HepG2 (cell line): ENCODE data around the gene DNASE1L2. TPM values are rescaled to one million over a fixed set of nuclear protein-coding genes. Genes with fewer than 3 reads are reported as not detected.

Source experiments
- AFF4 ChIP-seq: sonication (generic); formaldehyde crosslinking; IDR thresholded peaks from 2 replicates; pipeline ENCODE4 v1.4.0; 2020; ENCODE audit warnings: missing genetic modification reagents
- AKAP8 ChIP-seq: sonication (generic); formaldehyde crosslinking; IDR thresholded peaks from 2 replicates; pipeline ENCODE4 v1.5.1; 2020; ENCODE audit warnings: mild to moderate bottlenecking, missing genetic modification reagents
- BRCA1 ChIP-seq: sonication (generic); formaldehyde crosslinking; IDR thresholded peaks from 2 replicates; pipeline ENCODE4 v1.4.0; 2020; ENCODE audit warnings: missing genetic modification reagents
- EZH2 ChIP-seq: conservative IDR thresholded peaks from 2 replicates; pipeline ENCODE4 v1.6.1; 2012; ENCODE audit warnings: mild to moderate bottlenecking, low read depth, low read length, moderate library complexity
- FIP1L1 ChIP-seq: fragments of 200-400 bp; formaldehyde crosslinking; IDR thresholded peaks from 2 replicates; pipeline ENCODE4 v1.6.1; 2018; ENCODE audit warnings: low read depth, mild to moderate bottlenecking, low read length, moderate library complexity, borderline replicate concordance; ENCODE audit not compliant: insufficient read depth
- GATA4 ChIP-seq: sonication (generic); IDR thresholded peaks from 2 replicates; pipeline ENCODE4 v1.6.1; 2016; ENCODE audit warnings: antibody characterized with exemption, low read depth, borderline replicate concordance
- KDM4B ChIP-seq: sonication (generic); formaldehyde crosslinking; IDR thresholded peaks from 2 replicates; pipeline ENCODE4 v1.4.0; 2020; ENCODE audit warnings: missing genetic modification reagents
- MBNL3 ChIP-seq: fragments of 250-450 bp; sonication (Bioruptor Pico); conservative IDR thresholded peaks from 2 replicates; pipeline ENCODE4 v1.8.0; 2022; ENCODE audit warnings: mild to moderate bottlenecking, inconsistent platforms
- MEIS1 ChIP-seq: sonication (generic); formaldehyde crosslinking; IDR thresholded peaks from 2 replicates; pipeline ENCODE4 v1.9.0; 2021; ENCODE audit warnings: mild to moderate bottlenecking, missing genetic modification reagents, moderate library complexity, borderline replicate concordance
- MNT ChIP-seq: fragments of 450-650 bp; IDR thresholded peaks from 2 replicates; pipeline ENCODE4 v1.6.1; 2016
- PRDM10 ChIP-seq: sonication (generic); formaldehyde crosslinking; IDR thresholded peaks from 2 replicates; pipeline ENCODE4 v1.4.0; 2020; ENCODE audit warnings: low read depth, missing genetic modification reagents
- RBM22 ChIP-seq: fragments of 200-400 bp; formaldehyde crosslinking; optimal IDR thresholded peaks from 2 replicates; pipeline ENCODE3; 2017; ENCODE audit warnings: mild to moderate bottlenecking, low read length, moderate library complexity
- RFX5 ChIP-seq: IDR thresholded peaks from 2 replicates; pipeline ENCODE4 v1.6.1; 2011; ENCODE audit warnings: low read depth, low read length, improper control_type of control experiment
- SAP130 ChIP-seq: IDR thresholded peaks from 2 replicates; pipeline ENCODE4 v1.6.1; 2016; ENCODE audit warnings: low read depth
- SMAD1 ChIP-seq: sonication (generic); formaldehyde crosslinking; IDR thresholded peaks from 2 replicates; pipeline ENCODE4 v1.4.0; 2020; ENCODE audit warnings: missing genetic modification reagents, low read depth, mild to moderate bottlenecking, borderline replicate concordance
- SMC3 ChIP-seq: IDR thresholded peaks from 2 replicates; pipeline ENCODE4 v1.6.1; 2011; ENCODE audit warnings: low read length, improper control_type of control experiment
- ZNF160 ChIP-seq: sonication (generic); formaldehyde crosslinking; IDR thresholded peaks from 2 replicates; pipeline ENCODE4 v1.8.0; 2022; ENCODE audit warnings: mild to moderate bottlenecking, inconsistent platforms, missing genetic modification reagents
- ZNF234 ChIP-seq: sonication (generic); formaldehyde crosslinking; conservative IDR thresholded peaks from 2 replicates; pipeline ENCODE4 v1.5.1; 2020; ENCODE audit warnings: mild to moderate bottlenecking, missing genetic modification reagents
- ZNF326 ChIP-seq: sonication (generic); formaldehyde crosslinking; IDR thresholded peaks from 2 replicates; pipeline ENCODE4 v1.4.0; 2020; ENCODE audit warnings: missing genetic modification reagents, borderline replicate concordance
- ZNF530 ChIP-seq: sonication (generic); formaldehyde crosslinking; IDR thresholded peaks from 2 replicates; pipeline ENCODE4 v1.5.0; 2020; ENCODE audit warnings: low read depth, mild to moderate bottlenecking, missing genetic modification reagents
- ZNF841 ChIP-seq: sonication (generic); formaldehyde crosslinking; IDR thresholded peaks from 2 replicates; pipeline ENCODE4 v1.8.1; 2023; ENCODE audit warnings: missing genetic modification reagents, borderline replicate concordance
- polyA plus RNA-seq, 8 experiments: library from polyadenylated mRNA; depleted of rRNA in 3 of 8; stranded (reverse) in 7 of 8; unstranded in 1 of 8; fragments of >200 nt; fragmentation: Illumina TruSeq in 4 of 8; extraction: Trizol in 4 of 8; gene quantifications; 2 replicates each; pipeline versions ENCODE4 v1.2.1 to v1.2.3, GENCODE V29; 2011 to 2016; ENCODE audit warnings: low read depth in 4 of 8, missing spikeins in 1 of 8, mixed read lengths in 1 of 8; ENCODE audit not compliant: insufficient read depth in 1 of 8
- total RNA-seq, 5 experiments: library from RNA; depleted of rRNA; stranded (reverse); fragments of >200 nt; fragmentation: Illumina TruSeq; extraction: Trizol; gene quantifications; 2 replicates each; pipeline ENCODE4 v1.2.3, GENCODE V29; 2016; ENCODE audit warnings: low read depth in 1 of 5

Gene DNASE1L2
- total and polyA plus RNA-seq, 2 of the 13 experiments (the other 11 are each of a cell fraction or from before 2014, with no cell fraction given), result 0.44 to 0.50 TPM

- peak; percentile 87 for TF ChIP-seq PRDM10 (CRISPR knock-in tag)
- peak; percentile 67; the same call in 1 of the 2 replicates for TF ChIP-seq GATA4
- TF ChIP-seq MBNL3 (CRISPR knock-in tag), result no peak
- TF ChIP-seq SMAD1, result peak; percentile 84; the same call in 1 of the 2 replicates
- TF ChIP-seq ZNF841 (CRISPR knock-in tag), result 0 out of 2 replicates have a peak, but pooled peaks have one; percentile 70
- TF ChIP-seq ZNF160, result peak; percentile 62
- peak; percentile 76 for TF ChIP-seq KDM4B (CRISPR knock-in tag)
- TF ChIP-seq SMC3, result no peak; the same call in 1 of the 2 replicates
- TF ChIP-seq RBM22, result peak; percentile 81
- no peak for TF ChIP-seq ZNF326 (CRISPR knock-in tag)
- peak; percentile 93 for TF ChIP-seq SAP130
- TF ChIP-seq ZNF530 (CRISPR knock-in tag), result no peak
- no peak for TF ChIP-seq RFX5
- peak; percentile 83; the same call in 1 of the 2 replicates for TF ChIP-seq BRCA1 (CRISPR knock-in tag)
- TF ChIP-seq MNT, result 0 out of 2 replicates have a peak, but pooled peaks have one; percentile 17
- TF ChIP-seq FIP1L1, result no peak
- TF ChIP-seq EZH2, result no peak
- TF ChIP-seq AKAP8 (CRISPR knock-in tag), result peak; percentile 90
- TF ChIP-seq ZNF234 (CRISPR knock-in tag), result 0 out of 2 replicates have a peak, but pooled peaks have one; percentile 58
- TF ChIP-seq AFF4 (CRISPR knock-in tag), result no peak
- TF ChIP-seq MEIS1 (CRISPR knock-in tag), result peak; percentile 71; the same call in 1 of the 2 replicates
Observed at GRCh38 chr16:2251296-2252111, 15.3 kb downstream of the DNASE1L2 start, which contains the start of gene ECI1 (continued).
